ENCODE results near the gene FNIP1. TPM values are rescaled to one million over a fixed set of nuclear protein-coding genes. Genes with fewer than 3 reads are reported as not detected.

Gene FNIP1
- total and polyA plus RNA-seq, 2 experiments from 2014 or later: 8.2 to 27.9 TPM

GRCh38 chr5:131719564-131719963, 77.3 kb downstream of the FNIP1 start (continued):
- TF ChIP-seq ZNF114 (CRISPR knock-in tag; IDR thresholded peaks at IDR 0.05): no peak
- TF ChIP-seq STAT1 (IDR thresholded peaks at IDR 0.05; ENCODE audit: unreplicated experiment): no peak
- no peak for TF ChIP-seq CREB1 (CRISPR knock-in tag; IDR thresholded peaks at IDR 0.05; ENCODE audit: low read depth)
- TF ChIP-seq EZH2phosphoT487 (IDR thresholded peaks at IDR 0.05; ENCODE audit: unreplicated experiment): no peak
- TF ChIP-seq JUNB (IDR thresholded peaks at IDR 0.05; ENCODE audit: unreplicated experiment): no peak
- TF ChIP-seq NANOG (IDR thresholded peaks at IDR 0.05; ENCODE audit: borderline replicate concordance): no peak
- TF ChIP-seq, protein P1, sequence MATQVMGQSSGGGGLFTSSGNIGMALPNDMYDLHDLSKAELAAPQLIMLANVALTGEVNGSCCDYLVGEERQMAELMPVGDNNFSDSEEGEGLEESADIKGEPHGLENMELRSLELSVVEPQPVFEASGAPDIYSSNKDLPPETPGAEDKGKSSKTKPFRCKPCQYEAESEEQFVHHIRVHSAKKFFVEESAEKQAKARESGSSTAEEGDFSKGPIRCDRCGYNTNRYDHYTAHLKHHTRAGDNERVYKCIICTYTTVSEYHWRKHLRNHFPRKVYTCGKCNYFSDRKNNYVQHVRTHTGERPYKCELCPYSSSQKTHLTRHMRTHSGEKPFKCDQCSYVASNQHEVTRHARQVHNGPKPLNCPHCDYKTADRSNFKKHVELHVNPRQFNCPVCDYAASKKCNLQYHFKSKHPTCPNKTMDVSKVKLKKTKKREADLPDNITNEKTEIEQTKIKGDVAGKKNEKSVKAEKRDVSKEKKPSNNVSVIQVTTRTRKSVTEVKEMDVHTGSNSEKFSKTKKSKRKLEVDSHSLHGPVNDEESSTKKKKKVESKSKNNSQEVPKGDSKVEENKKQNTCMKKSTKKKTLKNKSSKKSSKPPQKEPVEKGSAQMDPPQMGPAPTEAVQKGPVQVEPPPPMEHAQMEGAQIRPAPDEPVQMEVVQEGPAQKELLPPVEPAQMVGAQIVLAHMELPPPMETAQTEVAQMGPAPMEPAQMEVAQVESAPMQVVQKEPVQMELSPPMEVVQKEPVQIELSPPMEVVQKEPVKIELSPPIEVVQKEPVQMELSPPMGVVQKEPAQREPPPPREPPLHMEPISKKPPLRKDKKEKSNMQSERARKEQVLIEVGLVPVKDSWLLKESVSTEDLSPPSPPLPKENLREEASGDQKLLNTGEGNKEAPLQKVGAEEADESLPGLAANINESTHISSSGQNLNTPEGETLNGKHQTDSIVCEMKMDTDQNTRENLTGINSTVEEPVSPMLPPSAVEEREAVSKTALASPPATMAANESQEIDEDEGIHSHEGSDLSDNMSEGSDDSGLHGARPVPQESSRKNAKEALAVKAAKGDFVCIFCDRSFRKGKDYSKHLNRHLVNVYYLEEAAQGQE (IDR thresholded peaks at IDR 0.05; ENCODE audit: unreplicated experiment): no peak

DNA sequence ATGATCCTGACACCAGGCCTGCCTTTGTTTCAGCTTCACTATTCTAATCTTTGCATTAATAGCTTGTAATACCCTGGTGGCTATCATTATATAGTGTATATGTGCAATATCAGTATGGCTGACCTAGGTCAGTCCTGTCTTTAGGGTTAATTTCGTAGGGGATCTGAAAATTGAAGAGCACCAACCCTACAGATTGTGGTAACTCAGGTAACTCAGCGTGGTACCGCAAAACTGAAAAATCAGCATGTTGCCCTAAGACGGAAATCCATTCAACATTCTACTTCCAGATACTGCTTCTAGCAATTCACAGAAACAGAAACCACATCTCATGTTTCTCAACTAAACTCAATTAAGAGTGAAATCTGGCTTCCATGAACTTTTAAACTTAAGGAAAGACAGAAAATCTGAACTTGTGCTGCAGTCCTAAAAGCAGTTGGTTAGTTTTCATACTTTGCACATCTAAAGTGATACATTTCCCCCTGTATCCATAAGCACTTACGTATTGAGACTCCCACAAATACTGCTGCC, 78.3 kb downstream of the FNIP1 start:
- no peaks in the 10 kb centered on the region for H3K9me2 ChIP-seq (ENCODE audit: insufficient read depth)
- H3K27me3 ChIP-seq (ENCODE audit: insufficient read depth): no peaks in the 10 kb centered on the region
- H3K36me3 ChIP-seq (ENCODE audit: insufficient read depth): no peaks in the 10 kb centered on the region
- Mint-ChIP-seq H3K27me3 (ENCODE audit: insufficient read depth, low read depth, poor library complexity) (no peaks in the 10 kb centered on the region), H3K9me3 (no peaks in the 10 kb centered on the region; the same call in 2 of the 3 replicates), H3K4me3 (no peak overlapping the region), H3K27ac (no peak overlapping the region), H3K36me3 (ENCODE audit: low read depth) (peaks cover 11% of the 10 kb centered on the region; the same call in 2 of the 3 replicates), H3K4me1 (no peaks in the 10 kb centered on the region)
- no peak for DNase-seq (ENCODE audit: low spot score)
- no peak overlapping the region for H2AFZ ChIP-seq
- ATAC-seq: no peak
- no peaks in the 10 kb centered on the region for H4K20me1 ChIP-seq (replicated peaks; ENCODE audit: insufficient read depth)
- H3K79me2 ChIP-seq (replicated peaks; ENCODE audit: insufficient read depth): no peaks in the 10 kb centered on the region
- H3F3A ChIP-seq (replicated peaks; ENCODE audit: low read depth): no peaks in the 10 kb centered on the region
- H3K4me1 ChIP-seq (ENCODE audit: insufficient read depth): no peaks in the 10 kb centered on the region
- H3K27ac ChIP-seq (ENCODE audit: low read depth): no peak overlapping the region
- H3K4me3 ChIP-seq: no peak overlapping the region
- no peak overlapping the region for H3K4me2 ChIP-seq
- TF ChIP-seq, protein P2, sequence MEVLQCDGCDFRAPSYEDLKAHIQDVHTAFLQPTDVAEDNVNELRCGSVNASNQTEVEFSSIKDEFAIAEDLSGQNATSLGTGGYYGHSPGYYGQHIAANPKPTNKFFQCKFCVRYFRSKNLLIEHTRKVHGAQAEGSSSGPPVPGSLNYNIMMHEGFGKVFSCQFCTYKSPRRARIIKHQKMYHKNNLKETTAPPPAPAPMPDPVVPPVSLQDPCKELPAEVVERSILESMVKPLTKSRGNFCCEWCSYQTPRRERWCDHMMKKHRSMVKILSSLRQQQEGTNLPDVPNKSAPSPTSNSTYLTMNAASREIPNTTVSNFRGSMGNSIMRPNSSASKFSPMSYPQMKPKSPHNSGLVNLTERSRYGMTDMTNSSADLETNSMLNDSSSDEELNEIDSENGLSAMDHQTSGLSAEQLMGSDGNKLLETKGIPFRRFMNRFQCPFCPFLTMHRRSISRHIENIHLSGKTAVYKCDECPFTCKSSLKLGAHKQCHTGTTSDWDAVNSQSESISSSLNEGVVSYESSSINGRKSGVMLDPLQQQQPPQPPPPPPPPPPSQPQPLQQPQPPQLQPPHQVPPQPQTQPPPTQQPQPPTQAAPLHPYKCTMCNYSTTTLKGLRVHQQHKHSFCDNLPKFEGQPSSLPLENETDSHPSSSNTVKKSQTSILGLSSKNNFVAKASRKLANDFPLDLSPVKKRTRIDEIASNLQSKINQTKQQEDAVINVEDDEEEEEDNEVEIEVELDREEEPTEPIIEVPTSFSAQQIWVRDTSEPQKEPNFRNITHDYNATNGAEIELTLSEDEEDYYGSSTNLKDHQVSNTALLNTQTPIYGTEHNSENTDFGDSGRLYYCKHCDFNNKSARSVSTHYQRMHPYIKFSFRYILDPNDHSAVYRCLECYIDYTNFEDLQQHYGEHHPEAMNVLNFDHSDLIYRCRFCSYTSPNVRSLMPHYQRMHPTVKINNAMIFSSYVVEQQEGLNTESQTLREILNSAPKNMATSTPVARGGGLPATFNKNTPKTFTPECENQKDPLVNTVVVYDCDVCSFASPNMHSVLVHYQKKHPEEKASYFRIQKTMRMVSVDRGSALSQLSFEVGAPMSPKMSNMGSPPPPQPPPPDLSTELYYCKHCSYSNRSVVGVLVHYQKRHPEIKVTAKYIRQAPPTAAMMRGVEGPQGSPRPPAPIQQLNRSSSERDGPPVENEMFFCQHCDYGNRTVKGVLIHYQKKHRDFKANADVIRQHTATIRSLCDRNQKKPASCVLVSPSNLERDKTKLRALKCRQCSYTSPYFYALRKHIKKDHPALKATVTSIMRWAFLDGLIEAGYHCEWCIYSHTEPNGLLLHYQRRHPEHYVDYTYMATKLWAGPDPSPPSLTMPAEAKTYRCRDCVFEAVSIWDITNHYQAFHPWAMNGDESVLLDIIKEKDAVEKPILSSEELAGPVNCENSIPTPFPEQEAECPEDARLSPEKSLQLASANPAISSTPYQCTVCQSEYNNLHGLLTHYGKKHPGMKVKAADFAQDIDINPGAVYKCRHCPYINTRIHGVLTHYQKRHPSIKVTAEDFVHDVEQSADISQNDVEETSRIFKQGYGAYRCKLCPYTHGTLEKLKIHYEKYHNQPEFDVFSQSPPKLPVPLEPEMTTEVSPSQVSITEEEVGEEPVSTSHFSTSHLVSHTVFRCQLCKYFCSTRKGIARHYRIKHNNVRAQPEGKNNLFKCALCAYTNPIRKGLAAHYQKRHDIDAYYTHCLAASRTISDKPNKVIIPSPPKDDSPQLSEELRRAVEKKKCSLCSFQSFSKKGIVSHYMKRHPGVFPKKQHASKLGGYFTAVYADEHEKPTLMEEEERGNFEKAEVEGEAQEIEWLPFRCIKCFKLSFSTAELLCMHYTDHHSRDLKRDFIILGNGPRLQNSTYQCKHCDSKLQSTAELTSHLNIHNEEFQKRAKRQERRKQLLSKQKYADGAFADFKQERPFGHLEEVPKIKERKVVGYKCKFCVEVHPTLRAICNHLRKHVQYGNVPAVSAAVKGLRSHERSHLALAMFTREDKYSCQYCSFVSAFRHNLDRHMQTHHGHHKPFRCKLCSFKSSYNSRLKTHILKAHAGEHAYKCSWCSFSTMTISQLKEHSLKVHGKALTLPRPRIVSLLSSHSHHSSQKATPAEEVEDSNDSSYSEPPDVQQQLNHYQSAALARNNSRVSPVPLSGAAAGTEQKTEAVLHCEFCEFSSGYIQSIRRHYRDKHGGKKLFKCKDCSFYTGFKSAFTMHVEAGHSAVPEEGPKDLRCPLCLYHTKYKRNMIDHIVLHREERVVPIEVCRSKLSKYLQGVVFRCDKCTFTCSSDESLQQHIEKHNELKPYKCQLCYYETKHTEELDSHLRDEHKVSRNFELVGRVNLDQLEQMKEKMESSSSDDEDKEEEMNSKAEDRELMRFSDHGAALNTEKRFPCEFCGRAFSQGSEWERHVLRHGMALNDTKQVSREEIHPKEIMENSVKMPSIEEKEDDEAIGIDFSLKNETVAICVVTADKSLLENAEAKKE (CRISPR knock-in tag; IDR thresholded peaks at IDR 0.05): no peak
- TF ChIP-seq ZNF331 (CRISPR knock-in tag; IDR thresholded peaks at IDR 0.05; ENCODE audit: low read depth) (no peak), NANOG (IDR thresholded peaks at IDR 0.05; ENCODE audit: borderline replicate concordance) (no peak), STAT1 (IDR thresholded peaks at IDR 0.05; ENCODE audit: unreplicated experiment) (no peak), JUNB (IDR thresholded peaks at IDR 0.05; ENCODE audit: unreplicated experiment) (no peak), EZH2 (IDR thresholded peaks at IDR 0.05; ENCODE audit: low read depth, unreplicated experiment) (no peak)
- TF ChIP-seq, protein P1 (IDR thresholded peaks at IDR 0.05; ENCODE audit: unreplicated experiment): no peak

Measured in GM23338 (cell line).